Sigmoid colon (tissue), 4 donors: Measurements from ENCODE around the gene PMM2.

Source experiments
- EP300 ChIP-seq, 4 donors: sonication (generic); formaldehyde crosslinking; IDR thresholded peaks; one replicate each; pipeline ENCODE4 v1.6.1; 2017; ENCODE audit warnings: antibody characterized with exemption in 4 of 4
- POLR2A ChIP-seq, 2 donors: fragments of 450-650 bp; IDR thresholded peaks; one replicate each; pipeline ENCODE4 v1.6.1; 2016; ENCODE audit warnings: antibody characterized with exemption in 2 of 2, mild to moderate bottlenecking in 2 of 2, moderate library complexity in 2 of 2
- TF ChIP-seq, protein P1 (sequence below), 4 experiments: fragments of 450-650 bp in 3 of 4; fragments of 200-600 bp in 1 of 4; IDR thresholded peaks; one replicate each; pipeline ENCODE4 v1.5.1; 2016 to 2019; ENCODE audit warnings: antibody characterized with exemption in 4 of 4, mild to moderate bottlenecking in 3 of 4, moderate library complexity in 2 of 4

GRCh38 chr16:8877894-8878522 is 80.4 kb downstream of the PMM2 start:
- TF ChIP-seq POLR2A (IDR thresholded peaks at IDR 0.05) (no peak), EP300 (IDR thresholded peaks at IDR 0.05) (no peak)
- TF ChIP-seq, protein P1, sequence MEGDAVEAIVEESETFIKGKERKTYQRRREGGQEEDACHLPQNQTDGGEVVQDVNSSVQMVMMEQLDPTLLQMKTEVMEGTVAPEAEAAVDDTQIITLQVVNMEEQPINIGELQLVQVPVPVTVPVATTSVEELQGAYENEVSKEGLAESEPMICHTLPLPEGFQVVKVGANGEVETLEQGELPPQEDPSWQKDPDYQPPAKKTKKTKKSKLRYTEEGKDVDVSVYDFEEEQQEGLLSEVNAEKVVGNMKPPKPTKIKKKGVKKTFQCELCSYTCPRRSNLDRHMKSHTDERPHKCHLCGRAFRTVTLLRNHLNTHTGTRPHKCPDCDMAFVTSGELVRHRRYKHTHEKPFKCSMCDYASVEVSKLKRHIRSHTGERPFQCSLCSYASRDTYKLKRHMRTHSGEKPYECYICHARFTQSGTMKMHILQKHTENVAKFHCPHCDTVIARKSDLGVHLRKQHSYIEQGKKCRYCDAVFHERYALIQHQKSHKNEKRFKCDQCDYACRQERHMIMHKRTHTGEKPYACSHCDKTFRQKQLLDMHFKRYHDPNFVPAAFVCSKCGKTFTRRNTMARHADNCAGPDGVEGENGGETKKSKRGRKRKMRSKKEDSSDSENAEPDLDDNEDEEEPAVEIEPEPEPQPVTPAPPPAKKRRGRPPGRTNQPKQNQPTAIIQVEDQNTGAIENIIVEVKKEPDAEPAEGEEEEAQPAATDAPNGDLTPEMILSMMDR (IDR thresholded peaks at IDR 0.05) = no peak
